GM21737 (cell line): ENCODE data around the gene NPFFR1.

Experiments
- ATAC-seq: cut with Tn5 transposase; IDR thresholded peaks from one replicate; pipeline ENCODE4 v1.9.1; 2021; ENCODE audit warnings: mild to moderate bottlenecking, moderate library complexity; ENCODE audit not compliant: unreplicated experiment

Gene NPFFR1, protein sequence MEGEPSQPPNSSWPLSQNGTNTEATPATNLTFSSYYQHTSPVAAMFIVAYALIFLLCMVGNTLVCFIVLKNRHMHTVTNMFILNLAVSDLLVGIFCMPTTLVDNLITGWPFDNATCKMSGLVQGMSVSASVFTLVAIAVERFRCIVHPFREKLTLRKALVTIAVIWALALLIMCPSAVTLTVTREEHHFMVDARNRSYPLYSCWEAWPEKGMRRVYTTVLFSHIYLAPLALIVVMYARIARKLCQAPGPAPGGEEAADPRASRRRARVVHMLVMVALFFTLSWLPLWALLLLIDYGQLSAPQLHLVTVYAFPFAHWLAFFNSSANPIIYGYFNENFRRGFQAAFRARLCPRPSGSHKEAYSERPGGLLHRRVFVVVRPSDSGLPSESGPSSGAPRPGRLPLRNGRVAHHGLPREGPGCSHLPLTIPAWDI

GRCh38 chr10:70283445-70284399, at the start of gene NPFFR1:
NPFFR1 (minus strand) TSS chr10:70284004; CDS start chr10:70283676, 328 bp downstream.
- ATAC-seq, result no peak

- no peak for ATAC-seq
Measured at GRCh38 chr10:70333268-70333667, 49.5 kb upstream of the NPFFR1 start.

GRCh38 chr10:70331486-70332268, 47.9 kb upstream of the NPFFR1 start:
- ATAC-seq, result no peak

- ATAC-seq, result no peak
Measured at GRCh38 chr10:70331160-70331485, 47.3 kb upstream of the NPFFR1 start.

- ATAC-seq, result no peak
Measured at GRCh38 chr10:70330671-70331070, 46.9 kb upstream of the NPFFR1 start.

DNA sequence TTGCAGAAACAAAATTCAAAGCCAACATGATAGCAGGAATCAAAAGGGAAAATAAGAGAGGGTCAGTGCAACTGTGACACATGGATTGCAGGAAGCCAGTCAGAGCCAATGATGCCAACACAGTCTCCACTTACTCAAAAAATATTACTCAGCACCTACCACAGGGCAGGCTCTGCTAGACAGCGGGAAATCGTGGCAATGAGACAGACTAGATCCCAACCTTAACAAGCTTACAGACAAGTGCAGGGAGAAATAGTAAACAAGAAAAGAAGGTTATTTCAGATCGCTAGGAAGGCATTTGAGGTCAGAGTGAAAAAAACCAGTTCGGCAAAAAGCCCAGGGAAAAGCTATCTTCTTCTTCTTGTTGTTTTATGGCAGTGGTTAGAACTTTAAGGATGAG, 45.2 kb upstream of the NPFFR1 start:
- no peak for ATAC-seq

DNA sequence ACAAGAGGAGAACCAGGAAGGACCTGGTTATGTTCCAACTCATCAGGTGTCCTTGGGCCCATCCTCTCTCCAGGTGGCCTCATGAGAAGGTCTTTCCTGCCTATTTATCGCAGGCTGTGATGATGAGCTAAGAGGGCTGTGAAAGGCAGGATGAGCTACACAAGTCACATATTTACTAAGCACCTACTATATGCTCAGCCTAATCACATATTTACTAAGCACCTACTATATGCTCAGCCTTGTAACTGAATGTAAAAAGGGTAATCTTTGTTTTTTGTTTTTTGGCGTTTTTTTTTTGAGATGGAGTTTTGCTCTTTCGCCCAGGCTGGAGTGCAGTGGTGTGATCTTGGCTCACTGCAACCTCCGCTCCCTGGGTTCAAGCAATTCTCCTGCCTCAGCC, 44.2 kb upstream of the NPFFR1 start:
- no peak for ATAC-seq

- ATAC-seq, result no peak
Measured at GRCh38 chr10:70324951-70325781, 41.4 kb upstream of the NPFFR1 start.

- peak; percentile 61 for ATAC-seq
Measured at GRCh38 chr10:70324339-70324861, 40.6 kb upstream of the NPFFR1 start.

DNA sequence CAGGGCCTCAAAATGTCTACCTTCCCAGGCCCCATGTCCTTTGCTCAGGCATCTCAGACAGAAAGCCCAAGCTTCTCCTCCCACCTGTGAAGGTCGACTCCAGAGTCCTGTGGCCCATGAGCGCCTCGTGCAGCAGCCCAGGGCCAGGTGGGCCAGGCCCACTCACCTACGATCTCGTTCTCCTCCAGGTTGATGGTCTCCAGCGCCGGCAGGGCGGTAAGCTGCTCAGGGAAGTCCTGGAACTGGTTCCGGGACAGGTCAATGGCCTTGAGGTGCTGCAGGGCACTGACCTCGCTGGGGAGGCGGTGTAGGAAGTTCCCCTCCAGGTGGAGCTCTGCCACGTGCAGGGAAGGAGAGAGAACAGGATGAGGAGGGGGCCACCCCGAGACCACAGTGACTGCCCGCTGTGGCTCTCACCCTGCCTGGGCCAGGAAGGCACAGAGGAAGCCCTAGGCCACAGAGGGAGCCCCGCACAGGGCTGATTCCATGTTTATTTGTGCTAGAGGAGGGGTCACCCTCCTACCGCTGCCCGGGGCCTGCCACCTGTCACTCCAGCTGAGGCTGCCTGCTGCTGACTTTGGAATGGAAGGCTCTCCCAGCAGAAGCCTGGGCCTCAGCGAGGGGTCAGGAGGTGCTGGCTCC, 40.0 kb upstream of the NPFFR1 start:
- no peak for ATAC-seq

GRCh38 chr10:70323138-70323696, 39.4 kb upstream of the NPFFR1 start:
- ATAC-seq, result no peak

DNA sequence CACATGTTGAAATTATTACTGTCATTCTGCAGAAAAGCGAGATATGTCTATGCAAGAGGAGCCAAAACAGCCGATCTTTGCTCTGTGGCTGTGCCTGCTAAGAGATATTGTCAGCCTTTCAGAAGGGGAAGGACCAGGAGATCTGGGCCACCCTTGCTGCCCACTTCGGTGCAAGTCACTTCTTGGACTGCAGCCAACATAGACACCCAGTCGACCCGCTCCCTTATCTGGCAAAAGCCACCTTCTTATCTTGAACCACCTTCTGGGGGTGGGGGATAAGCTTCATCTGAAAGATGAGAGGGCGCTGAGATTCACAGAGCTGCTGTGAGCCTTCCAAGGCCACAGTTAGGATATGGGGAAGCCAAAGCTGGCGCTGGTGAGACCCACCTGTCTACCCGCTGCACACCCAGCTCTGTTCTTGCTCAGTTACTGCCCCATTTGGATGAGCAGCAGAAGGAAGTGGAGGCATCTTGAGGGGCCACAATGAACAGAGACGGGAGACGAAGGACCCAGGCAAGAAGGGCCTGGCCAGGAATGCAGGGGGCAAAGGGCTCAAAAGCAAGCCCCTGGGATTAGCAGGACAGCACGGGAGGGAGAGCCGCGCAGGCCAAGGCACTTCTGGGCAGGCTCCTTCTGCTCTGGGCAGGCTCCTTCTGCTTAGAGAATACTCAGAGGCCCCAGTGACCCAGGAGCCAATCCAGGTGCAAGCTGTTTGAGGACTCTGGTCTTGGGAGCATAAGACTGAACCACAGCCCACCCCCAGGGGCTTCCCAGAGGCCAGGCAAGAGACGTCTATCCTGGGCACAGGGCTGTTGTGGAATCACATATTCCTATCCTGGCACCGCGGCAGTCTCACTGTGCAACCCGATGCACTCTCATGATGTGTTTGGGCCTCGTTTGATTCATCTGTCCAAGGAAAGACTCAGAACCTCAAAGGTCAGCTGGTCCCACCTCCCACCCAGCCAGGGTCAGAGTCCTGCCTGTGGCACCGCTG, 38.4 kb upstream of the NPFFR1 start:
- no peak for ATAC-seq

DNA sequence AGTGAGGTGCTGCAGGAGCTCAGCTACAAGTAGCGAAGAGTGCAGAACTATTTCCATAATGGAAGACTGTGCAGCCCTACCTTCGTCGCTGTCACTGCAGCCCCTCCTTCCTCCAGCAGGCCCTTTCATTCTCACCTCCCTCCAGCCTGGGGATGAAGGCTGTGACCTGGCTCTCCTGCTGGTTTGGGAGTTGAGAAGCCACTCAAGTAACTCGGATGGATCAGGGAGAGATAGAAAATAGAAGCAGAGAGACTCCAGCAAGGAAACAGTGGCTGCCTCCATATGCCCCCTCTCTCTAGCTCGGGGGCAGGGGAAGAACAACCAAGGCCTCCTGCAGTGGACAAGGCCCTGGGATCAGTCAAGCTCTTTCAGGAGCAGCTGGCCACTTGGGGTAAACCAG, 37.4 kb upstream of the NPFFR1 start:
- no peak for ATAC-seq

DNA sequence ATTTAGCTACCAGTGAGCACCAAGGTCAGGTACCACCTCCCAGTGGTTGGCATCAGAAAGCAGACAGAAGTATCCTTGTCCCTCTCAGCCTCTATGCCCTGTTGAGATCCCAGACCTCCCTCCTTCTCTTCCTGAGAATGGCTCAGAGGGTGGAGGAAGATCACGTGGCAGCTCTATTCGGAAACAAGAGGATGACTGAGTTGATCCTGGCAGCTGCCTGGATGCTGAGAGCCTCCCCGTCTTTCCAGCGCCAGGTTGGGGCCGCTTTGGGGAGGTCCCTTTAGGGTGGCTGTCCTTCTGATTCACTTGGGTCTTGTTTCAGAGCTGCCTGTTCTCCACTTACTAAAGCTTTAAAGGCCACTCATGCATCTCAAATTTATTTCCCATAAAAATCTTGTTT, 36.9 kb upstream of the NPFFR1 start:
- ATAC-seq, result no peak

GRCh38 chr10:70319824-70320223, 36.0 kb upstream of the NPFFR1 start:
- ATAC-seq, result no peak

DNA sequence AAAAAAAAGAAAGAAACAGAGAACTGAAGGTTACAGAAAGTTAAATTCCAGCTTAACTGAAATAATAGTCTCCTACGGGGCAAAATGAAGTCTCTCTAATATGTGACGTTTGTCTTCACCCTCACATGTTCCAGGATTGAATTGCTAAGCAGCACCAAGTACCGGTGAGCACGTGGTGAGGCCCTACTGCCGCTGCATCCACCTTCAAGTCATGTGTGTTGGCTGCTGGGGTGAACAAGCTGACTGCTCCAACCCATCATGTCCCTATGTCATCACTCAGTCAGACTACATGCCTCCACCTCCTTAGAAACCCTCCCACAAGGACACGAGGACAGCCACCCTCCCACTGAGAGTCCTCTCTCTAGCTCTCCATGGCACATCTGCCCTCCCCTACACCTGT, 35.4 kb upstream of the NPFFR1 start:
- ATAC-seq, result no peak

DNA sequence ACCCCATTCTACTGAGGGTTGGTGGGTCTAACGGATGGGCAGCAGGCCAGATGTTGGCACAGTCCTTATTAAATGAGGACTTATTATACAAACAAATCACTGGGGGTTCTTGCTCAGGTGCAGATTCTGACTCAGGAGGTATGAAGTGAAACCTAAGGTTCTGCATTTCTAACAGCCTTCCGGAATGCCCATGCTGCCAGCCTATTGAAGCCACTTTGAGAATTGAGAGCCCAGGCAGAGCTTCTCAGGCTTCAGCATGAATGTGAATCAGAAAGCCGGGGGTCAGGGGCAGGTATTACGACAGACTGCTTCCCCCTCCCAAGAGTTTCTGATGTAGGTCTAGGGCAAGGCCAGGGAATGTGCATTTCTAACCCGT, 34.1 kb upstream of the NPFFR1 start:
- ATAC-seq, result no peak
